HG03135 (cell line): ENCODE results near the gene ATP8A2.

Experiments used
- ATAC-seq: cut with Tn5 transposase; IDR thresholded peaks from one replicate; pipeline ENCODE4 v1.9.1; 2021; ENCODE audit warnings: mild to moderate bottlenecking, moderate library complexity; ENCODE audit not compliant: unreplicated experiment

Gene ATP8A2

DNA sequence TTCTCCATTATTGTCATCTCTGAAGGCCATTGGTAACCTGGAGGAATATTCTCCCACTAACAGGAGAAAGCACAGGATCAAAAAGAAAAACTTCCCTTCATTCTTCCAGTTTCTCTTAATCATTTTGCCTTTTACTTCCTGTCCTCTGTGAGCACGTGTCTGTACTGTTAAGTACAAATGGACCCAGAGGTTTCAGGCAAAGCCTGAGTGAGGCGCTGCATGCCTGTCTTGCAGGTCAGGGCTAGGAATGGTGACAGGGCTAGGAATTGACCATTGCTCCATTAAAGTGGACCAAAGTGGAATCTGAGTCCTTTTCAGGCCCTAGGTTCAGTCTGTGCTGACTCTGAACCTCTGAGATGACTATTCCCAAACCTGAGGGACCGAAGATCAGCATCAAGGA, 353.3 kb downstream of the ATP8A2 start:
- ATAC-seq: no peak

DNA sequence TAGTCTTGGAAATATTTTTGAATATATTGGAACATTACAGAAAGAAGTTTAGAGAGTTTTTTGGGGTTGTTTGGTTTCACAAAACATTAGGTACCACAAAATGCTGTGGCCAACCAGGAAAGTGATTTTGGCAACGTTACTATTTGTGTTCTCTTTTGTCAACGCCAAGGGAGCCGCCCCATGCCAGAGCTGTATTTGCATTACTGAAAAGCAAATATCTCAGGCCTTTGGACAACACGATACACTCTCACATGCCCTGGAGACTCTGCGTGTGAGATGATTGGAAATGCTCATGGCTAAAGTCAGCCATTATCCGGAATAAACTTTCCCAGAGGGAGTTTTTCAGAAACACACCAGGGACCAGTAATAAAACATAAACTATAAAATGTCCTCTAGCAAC, 355.5 kb downstream of the ATP8A2 start:
- ATAC-seq: no peak

DNA sequence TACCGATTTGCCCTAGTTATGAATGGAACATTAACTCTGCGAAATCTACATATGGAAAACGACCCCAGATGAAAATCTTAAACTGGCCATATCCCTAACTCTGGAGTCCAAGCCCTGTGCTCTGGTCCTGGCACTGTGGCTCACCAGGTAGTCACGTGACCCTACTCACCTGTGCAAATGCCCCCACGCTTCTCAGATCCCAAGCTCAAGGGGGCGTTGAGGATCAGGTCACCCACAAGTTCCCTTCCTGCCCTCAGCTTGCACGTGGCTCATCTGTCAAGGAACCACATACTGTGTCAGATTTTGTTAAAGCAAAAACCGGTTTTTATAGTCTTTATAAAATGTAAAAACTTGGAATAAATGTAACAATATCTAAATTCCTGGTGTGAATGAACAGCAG, 356.0 kb downstream of the ATP8A2 start:
- no peak for ATAC-seq

DNA sequence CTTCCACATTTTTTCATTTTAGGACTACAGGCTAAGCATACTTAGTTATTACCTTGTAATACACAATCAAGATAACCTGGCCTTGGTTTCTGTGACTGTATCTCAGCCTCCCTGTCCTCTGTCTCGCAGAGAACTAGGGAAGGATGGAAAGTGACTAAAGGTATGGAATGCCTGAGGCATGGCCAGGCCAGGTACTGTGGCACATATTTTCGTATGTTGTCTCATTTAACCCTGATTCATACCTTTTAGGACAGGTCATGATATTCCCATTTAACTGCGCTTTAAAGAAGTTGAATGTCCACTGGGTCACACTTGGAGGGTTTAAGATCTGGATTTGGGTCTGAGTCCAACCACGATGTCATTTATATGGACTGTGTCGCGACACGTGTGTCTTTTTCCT, 357.4 kb downstream of the ATP8A2 start:
- no peak for ATAC-seq

DNA sequence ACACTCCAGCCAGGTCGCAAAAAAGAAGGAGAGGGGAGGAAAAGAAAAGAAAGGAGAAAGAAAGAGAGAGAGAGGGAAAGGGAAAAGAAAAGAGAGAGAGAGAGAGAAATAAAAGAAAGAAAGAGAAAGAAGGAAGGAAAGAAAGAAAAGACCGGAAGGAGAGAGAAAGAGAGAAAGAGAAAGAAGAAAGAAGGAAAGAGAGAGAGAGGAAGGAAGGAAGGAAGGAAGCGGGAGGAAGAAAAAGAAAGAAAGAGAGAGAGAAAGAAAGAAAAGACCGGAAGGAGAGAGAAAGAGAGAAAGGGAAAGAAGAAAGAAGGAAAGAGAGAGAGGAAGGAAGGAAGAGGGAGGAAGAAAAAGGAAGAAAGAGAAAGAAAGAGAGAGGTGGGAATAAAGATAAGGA, 359.3 kb downstream of the ATP8A2 start:
- no peak for ATAC-seq

DNA sequence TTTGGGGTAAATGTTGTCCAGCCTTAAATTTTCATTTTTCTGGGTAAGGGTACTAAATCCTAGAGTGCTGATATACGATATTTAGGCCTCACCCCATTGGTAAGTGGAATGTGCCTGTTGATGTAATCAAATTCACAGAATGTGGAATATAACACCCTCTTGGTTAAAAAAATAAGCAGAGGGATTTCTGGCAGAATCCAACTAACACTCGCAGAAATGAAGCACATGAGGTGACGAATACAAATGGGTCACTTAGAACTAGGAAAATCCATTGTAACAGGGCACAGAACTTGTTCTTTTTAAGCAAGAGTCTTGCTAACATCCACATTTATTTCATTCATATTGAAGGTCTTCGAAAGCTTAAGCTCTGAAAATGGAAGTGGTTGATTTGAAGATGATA, 359.8 kb downstream of the ATP8A2 start:
- ATAC-seq: no peak

DNA sequence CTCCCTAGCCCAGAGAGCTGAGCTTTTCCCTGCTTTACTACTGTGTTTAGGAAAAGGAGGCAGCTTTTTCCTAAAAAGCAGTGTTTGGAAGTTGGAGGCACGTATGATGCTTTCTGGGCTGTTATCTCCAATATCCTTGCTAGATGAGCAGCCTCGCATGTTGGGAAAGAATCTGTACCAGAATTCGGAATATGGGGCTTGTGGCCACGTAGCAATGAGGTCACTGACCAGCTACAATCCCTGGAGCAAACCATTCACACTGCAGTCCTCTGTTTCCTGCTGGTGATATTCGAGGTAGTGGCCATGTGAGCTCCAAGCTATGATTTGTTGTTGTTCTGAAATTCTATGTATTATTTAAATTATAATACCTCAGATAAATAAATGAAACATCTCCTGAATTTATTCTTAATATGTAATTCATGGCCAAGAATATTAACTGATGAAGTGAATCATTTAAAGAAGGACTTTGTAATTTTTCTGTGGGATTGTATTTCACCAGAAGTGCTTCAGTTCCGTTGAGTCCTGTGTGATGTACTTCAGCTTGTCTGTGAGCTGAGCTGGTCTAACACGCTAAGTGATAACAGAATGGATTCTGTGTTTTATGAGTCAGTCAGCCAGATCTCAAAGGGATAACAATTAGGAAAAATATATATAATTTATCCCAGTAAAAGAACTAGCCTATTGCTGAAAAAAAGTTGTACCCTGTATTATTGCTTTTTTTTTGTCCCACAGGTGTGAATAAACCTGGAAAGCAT, 360.5 kb downstream of the ATP8A2 start:
- no peak for ATAC-seq

DNA sequence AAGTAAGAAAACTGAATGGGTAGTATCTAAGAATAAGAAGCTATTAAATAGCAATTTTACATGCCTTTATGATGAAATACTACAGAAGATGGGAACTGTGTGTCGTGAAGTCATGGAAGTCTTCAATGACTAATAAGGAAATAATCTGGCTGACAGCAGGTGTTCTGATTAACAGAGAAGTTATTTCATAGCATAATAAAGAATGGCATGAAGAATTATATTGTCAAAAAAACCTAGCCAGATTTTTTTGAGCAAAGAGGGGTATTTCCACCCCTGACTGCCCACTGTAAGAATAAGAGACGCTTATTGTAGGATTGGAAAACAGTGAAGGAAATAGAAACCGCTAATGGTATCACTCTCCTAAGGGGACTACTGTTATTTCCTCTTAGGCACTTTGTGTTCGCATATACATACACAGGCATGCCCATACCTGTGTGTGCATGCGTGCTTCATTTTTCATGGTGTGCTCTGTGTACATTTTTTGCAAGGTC, 361.3 kb downstream of the ATP8A2 start:
- ATAC-seq: no peak

DNA sequence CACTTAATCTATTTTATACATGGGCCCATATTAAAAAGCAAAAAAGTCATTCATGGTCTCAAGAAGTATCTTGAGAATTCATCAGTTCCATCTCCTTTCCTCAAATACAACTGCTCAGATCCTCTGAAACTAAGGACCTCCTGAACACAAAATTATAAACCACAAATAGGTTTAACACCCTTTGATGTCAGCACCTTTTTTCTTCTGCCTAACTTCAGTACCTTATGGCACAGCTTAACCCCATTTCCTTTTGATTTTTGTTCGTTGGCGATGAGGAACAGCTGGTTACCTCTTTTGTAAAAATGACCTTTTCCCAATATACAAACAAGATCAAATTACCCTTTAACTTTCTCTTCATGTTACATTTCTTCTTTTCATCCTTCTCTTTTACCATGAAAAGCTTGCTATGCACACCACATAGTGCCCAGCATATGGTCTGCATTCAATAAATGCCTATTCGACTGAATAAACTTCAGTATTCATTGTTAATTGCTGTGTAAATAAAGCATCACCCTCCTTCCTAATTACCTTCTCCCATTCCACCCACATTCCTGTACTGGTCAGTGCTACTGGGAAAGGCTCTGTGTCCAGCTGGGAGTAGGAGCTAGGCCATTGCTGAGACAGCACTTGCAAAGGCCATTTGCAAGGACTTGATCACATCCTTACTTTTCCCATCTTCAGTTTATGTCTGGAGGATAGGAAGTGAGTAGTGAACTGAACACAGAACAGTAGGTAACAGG, 362.1 kb downstream of the ATP8A2 start:
- no peak for ATAC-seq

DNA sequence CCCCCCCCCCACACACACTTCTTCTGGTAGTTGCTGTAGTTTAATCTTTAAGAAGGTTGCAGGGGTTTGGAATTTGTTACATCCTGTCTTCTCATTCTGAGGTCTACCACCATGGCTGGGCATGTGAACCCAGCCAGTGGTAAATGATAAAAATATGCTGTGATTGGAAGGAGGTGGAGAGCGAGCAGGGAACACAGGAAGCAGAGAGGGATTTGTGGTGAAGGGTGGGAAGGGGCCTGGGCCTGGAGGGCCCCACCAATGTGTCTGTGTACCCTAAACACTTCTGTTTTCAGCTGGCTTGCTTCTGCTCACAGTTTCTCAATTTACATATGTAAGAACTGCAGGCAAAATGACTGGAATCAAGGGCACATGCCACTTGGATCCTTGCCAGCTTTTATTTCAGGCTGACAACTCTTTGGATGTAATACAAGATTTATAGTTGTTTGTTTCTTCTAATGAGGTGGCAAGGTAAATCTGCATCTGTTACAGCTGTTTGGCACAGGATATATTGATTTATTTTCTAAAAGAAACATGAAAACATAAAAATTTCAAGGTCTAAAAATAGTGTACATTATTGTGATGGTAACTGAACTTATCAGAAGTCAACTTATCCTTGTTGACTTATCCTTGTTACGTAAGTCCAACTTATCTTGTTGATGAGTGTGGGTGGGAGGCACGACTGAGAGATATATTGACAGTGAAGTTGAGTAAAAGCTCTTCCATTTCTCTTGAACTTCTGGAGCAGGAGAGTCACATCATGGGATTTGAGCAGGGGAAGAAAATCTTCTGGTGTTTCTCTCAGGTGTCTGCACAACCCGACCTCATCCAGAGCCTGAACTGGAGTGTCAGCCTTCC, 366.8 kb downstream of the ATP8A2 start:
- no peak for ATAC-seq

DNA sequence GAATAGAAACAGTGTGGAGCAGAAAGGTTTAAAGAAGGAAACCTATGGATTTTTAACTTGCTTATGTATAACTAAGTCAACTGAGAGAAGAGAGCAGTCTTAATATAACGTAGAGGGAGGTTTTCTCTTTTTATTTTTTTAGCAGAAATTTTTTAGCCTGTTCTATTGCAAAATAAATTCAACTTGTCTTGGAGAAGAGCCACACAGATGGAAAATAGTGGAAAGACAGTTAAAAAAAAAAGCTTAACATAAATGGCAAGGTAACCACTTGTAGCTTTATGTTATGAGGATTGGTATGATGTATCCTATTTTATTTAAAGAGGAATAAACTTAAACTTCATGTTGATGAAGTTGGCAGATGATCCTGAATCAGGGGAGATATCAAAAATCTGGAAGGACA, 367.6 kb downstream of the ATP8A2 start:
- ATAC-seq: no peak

DNA sequence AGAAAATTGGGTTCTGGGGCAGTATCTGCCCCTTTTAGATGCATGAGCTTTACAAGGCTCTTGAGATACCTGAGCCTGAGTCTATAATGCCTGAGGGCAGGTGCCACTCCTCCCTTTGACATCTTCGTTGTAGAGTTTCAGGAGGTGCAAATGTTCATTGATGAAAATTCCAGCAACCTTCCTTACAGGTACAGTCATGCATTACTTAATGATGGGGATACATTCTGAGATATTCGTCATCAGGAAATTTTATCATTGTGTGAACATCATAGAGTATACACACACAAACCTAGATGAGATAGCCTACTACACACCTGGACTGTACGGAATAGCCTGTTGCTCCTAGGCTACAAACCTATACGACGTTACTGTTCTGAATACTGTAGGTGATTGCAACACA, 370.0 kb downstream of the ATP8A2 start:
- no peak for ATAC-seq

DNA sequence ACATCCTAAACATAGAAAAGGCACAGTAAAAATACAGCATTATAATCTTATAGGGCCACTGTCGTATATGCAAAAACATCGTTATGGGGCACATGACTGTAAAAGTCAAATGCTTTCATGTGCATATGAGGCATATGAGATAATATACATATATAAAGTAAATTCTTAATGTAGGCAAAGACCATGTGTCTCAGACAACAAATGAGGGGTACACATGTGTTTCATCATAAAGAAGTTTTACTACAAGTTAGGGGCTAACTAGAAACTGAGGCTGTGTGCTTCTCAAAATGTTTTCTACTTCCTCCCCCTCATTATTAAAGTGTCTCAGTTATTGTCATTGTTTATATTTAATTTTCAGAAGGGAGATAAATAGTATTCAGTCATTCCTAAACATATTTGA, 370.4 kb downstream of the ATP8A2 start:
- no peak for ATAC-seq

DNA sequence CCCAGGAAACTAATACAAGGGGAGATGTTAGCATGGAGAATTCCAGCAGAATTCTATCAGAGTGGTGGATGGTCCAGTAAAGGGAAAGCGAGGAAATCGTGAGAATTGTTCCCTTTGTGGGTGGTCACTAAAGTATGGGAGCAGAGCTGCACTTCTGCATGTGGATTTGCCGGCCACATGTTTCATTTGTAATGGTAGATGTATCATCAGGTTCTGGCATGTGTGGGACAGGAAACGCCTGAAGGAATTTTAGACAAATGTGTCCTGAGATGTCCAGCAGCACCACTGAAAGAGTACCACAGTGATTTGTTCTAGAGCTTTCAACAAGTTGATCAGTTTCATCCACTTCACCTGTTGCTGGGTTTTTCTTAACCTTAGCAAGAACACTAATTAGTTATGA, 371.6 kb downstream of the ATP8A2 start:
- ATAC-seq: no peak

DNA sequence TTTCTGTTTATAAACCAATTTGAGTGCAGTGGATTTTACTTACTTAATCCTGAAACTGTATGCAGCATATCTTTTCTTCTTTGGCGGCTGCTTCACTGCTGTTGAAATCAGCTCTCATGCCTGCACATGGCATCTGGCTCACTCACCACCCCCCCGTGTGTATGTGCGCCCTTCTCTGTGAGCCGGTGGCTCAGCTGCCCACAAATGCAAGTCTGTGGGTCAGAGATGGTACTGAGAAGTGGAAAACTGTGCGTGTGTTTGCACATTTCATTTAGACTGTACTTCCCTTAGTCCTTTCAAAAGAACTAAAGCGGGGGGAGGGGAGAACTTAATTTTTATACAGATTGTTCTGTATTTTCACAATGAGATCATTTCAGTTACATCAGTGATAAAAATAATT, 372.4 kb downstream of the ATP8A2 start:
- no peak for ATAC-seq

DNA sequence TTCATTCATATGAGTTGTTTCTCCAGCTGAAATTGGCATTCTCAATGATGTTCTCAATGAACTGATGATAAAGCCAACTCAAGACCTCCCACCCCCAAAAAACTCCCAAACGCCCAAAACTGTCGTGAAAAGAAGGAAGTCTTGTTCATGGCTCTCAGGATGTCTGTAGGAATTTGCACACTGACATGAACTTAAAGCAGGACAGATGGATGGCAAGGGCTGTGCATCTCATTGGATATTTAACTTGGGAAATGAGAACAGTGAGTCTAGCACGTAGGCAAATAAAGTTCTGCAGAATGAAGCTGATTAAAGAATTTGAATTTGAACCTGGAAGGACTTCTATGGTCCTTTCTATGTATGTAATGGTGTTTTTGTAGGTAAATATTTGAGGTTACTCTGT, 374.4 kb downstream of the ATP8A2 start:
- no peak for ATAC-seq

DNA sequence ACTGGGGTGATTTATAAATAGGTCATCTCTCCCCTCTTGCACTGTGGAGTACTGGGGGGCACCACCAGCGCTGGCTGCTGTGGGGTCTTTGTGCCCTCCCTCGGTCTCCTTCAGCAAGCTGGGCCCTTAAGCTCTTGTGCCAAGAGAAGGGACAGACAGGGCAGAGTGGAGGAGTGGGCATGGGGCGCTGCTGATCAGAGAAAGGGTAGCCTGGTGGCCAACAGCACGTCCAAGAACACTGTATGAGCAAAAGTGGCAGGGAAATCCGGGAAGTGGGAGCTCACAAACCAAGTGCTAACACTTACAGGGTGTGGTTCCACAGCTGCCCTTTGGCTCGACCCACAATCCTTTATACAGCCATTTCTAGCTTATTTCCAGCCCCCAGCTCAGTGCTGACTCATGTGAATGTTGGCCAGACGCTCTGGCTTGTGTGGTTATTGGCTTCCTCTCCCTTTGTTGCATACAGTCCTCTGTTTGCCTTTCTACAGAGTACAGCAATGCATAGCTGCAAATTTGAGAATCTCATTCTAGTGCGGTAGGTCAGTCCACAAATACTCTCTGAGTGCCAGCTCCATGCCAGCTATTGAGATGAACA, 381.3 kb downstream of the ATP8A2 start:
- no peak for ATAC-seq

DNA sequence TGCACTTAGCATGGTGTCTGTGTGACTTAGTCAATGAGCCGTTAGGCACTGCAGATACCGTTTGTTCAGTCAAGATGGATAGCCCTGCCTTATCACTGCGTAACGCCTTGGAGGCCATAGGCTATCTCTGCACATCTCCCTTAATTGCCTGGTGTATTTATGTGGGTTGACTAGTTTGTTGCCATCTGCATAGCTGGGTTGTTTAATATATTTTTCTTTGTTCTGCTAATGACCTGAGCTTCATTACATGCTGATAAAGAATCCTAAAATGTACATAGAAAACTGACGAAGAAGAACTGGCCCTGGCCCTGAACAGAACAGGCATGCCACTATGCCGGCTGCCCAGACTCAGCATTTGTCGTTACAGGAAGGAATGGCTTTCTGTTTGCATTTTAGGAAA, 382.2 kb downstream of the ATP8A2 start:
- no peak for ATAC-seq

DNA sequence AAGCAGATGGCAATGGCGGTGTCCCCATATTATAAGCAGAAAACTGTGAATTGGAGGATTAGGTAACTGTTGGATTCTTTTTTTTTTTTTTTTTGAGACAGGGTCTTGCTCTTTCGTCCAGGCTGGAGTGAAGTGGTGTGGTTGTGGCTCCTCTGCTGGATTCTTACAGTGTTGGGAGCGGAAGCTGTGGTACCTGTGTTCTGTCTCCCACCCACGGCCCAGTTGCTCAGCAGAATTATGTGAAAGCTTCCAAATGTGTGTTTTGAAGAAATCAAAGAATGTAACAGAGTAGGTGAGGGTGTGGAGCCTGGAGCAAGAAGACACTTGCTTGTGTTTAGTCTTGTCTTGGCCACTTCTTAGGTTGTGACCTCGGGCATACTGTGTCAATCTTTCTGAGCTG, 384.5 kb downstream of the ATP8A2 start:
- no peak for ATAC-seq

DNA sequence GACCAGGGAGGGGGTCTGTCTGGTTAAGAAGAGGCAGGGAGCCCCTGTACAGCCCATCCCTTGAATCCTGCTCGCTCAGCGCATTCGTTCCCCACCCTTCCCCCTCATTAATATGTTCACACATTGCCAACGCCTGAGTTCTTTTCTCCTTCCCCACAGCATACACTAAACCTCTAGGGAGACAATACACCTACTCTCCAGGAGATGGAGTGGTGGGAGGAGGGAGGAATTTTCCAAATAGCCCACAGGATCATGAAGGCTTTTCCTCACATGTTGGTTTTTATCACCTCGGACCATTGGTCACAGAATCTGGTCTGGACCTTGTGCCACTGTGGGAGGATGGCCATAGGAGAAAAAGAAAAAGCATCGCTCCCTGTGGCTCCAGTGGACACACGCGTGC, 385.1 kb downstream of the ATP8A2 start:
- ATAC-seq: no peak

DNA sequence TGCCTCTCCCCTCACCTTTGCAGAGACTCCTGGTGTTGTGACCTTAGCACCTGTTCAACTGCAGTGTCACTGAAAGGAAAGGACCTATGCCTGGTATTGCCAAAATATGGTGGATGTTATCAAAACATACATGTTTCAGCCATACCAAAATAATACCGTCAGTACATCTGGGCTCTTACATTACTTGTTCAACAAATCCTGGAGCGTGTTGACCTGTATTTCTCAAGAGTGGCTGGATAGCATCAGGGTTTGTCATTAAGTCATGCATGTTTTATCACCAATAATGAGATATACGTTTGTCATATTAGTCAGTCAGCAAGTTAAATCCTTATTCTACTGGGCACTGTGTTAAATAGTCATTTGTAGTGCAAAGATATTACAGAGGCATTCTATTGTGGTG, 389.3 kb downstream of the ATP8A2 start:
- no peak for ATAC-seq
